Measurements from ENCODE around the gene TMEM150C.

GRCh38 chr4:82489076-82489475, 72.7 kb downstream of the TMEM150C start:
- TF ChIP-seq CTCF (optimal IDR thresholded peaks at IDR 0.05 in 1 of 3, IDR thresholded peaks at IDR 0.05 in 1 of 3, conservative IDR thresholded peaks at IDR 0.05 in 1 of 3; ENCODE audit: extremely low read depth in 1 of 3, insufficient read depth in 2 of 3, low read length in 3 of 3) (no peak), EZH2 (IDR thresholded peaks at IDR 0.05; ENCODE audit: low read length) (no peak)
